KMS-11 (cell line): ENCODE data around the gene NFIC.

Source experiments
- H2AFZ ChIP-seq: fragments of 200-600 bp; sonication (generic); 2 replicates; pipeline ENCODE4 v1.6.1; 2016; ENCODE audit warnings: antibody characterized with exemption, mixed run types, low read depth
- H3K27ac ChIP-seq: fragments of 200-600 bp; sonication (generic); 2 replicates; pipeline ENCODE4 v1.6.1; 2016; ENCODE audit warnings: mild to moderate bottlenecking, mixed run types
- H3K27me3 ChIP-seq: fragments of 200-600 bp; sonication (generic); 2 replicates; pipeline ENCODE4 v1.6.1; 2017; ENCODE audit warnings: mild to moderate bottlenecking, low read depth, mixed run types, moderate library complexity; ENCODE audit not compliant: insufficient read depth
- H3K36me3 ChIP-seq: fragments of 200-600 bp; sonication (generic); 2 replicates; pipeline ENCODE4 v1.6.1; 2017; ENCODE audit warnings: mild to moderate bottlenecking, mixed run types; ENCODE audit not compliant: insufficient read depth
- H3K4me1 ChIP-seq: fragments of 200-600 bp; sonication (generic); 2 replicates; pipeline ENCODE4 v1.6.1; 2016; ENCODE audit warnings: mild to moderate bottlenecking, low read depth, mixed run types; ENCODE audit not compliant: poor library complexity, severe bottlenecking
- H3K4me2 ChIP-seq: fragments of 200-600 bp; sonication (generic); 2 replicates; pipeline ENCODE4 v1.7.0; 2016; ENCODE audit warnings: mild to moderate bottlenecking, mixed run types
- H3K4me3 ChIP-seq: fragments of 200-600 bp; sonication (generic); IDR thresholded peaks from 2 replicates; pipeline ENCODE4 v1.6.1; 2017; ENCODE audit warnings: low read depth, low read length, mixed read lengths; ENCODE audit not compliant: insufficient read depth
- H3K79me2 ChIP-seq: fragments of 200-600 bp; sonication (generic); 2 replicates; pipeline ENCODE4 v1.6.1; 2016; ENCODE audit warnings: low read depth, mixed run types; ENCODE audit not compliant: insufficient read depth
- H3K9ac ChIP-seq: fragments of 200-600 bp; sonication (generic); 2 replicates; pipeline ENCODE4 v1.6.1; 2016; ENCODE audit warnings: mild to moderate bottlenecking, mixed run types
- H4K20me1 ChIP-seq: fragments of 200-600 bp; sonication (generic); 2 replicates; pipeline ENCODE4 v1.6.1; 2016; ENCODE audit warnings: mild to moderate bottlenecking, mixed run types; ENCODE audit not compliant: insufficient read depth
- CTCF ChIP-seq: fragments of 200-600 bp; sonication (generic); conservative IDR thresholded peaks from 2 replicates; pipeline ENCODE4 v1.6.1; 2017; ENCODE audit warnings: low read depth, mild to moderate bottlenecking, antibody characterized with exemption, low read length, moderate library complexity, mixed read lengths

The NFIC gene

DNA sequence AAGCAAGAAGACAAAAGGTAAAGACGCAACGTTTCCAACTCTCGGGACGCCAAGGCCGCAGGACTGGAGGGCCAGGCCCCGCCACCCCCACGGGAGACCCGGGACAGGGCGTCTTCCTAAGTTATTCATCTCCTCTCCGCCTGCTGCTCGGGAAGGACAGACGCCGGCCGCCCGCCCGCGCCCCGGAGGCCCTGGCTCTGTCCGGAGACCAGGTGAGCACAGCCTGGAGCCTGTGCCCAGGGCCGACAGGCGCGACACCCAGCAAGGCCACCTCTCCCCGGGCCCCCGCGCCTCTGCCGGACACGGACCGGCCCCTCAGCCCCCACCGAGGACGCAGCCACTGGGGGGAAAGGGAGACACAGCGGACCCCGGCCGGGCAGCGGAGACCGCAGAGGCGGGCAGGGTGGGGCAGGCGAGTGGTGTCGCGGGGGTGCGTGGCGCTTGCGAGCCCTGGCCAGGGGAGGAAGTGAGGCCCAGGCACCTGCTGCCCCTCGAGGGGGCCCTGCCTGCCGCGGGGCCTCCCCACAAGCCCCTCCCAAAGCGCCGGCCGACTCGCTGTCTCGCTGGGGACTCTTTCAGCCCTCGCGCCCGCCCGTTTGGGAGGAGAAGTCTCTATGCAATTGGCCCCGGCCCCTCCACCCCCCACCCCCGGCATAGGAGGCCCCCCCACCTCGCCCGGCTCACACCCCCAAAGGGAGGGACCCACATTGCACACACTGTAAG is 96.8 kb downstream of the NFIC start:
- TF ChIP-seq CTCF: no peak
- Histone ChIP-seq H3K4me1 (peaks cover 20% of the 10 kb centered on the region), H3K4me3 (no peak overlapping the region), H2AFZ (no peak overlapping the region), H3K36me3 (no peaks in the 10 kb centered on the region), H3K27me3 (no peaks in the 10 kb centered on the region), H4K20me1 (no peaks in the 10 kb centered on the region), H3K27ac (no peak overlapping the region), H3K9ac (no peak overlapping the region), H3K79me2 (no peaks in the 10 kb centered on the region), H3K4me2 (no peak overlapping the region)

DNA sequence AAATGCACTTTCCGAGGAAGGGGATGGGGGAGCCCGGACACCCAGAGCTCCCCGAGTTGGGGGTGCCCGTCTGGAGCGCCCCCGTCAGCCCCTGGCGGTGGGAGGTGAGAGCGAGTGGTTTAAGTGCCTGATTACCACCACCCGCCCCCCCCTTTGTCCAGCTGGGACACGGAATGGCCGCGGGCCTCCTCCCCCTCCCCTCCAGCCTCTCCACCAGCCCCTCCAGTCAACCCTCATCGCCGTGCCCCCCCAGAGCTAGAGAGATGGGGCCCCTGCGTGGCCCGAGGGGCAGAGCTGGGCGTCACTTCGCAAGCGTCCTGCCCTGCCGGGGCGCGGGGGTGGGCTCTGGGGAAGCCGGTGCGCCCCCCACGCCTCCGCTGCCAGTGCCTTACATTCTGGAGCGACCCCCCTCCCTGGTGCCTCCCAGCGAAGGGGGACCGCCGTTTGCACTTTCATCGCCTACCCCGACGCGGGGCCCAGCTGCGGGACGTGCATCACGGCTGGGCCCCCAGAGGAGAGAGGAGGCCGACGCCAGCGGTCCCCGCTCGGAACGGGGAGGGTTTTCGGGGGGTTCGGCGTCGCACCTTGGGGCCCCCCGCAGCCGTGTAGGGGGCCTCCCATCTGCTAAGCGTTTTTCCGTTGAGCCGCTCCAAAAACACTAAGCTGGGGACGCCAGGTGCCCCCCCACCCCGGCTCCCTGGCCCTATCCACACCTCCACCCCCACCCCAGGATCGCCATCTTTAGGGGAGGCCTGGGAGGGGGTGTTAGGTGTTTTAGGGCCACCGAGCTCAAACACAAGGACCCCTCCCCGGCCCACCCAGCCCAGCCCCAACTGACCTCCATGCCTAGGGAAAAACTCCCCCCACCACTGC is 97.6 kb downstream of the NFIC start:
- H3K4me3 ChIP-seq: no peak overlapping the region
- H3K36me3 ChIP-seq: no peaks in the 10 kb centered on the region
- H2AFZ ChIP-seq: no peak overlapping the region
- no peaks in the 10 kb centered on the region for H3K79me2 ChIP-seq
- peaks cover 12% of the 10 kb centered on the region for H3K4me1 ChIP-seq
- no peaks in the 10 kb centered on the region for H3K27me3 ChIP-seq
- no peak overlapping the region for H3K27ac ChIP-seq
- no peaks in the 10 kb centered on the region for H4K20me1 ChIP-seq
- no peak overlapping the region for H3K9ac ChIP-seq
- H3K4me2 ChIP-seq: no peak overlapping the region
- no peak for TF ChIP-seq CTCF

GRCh38 chr19:3464587-3465235 is 98.3 kb downstream of the NFIC start:
- Histone ChIP-seq H3K4me1 (peaks cover 5% of the 10 kb centered on the region), H3K36me3 (no peaks in the 10 kb centered on the region), H3K27ac (no peak overlapping the region), H3K4me2 (no peak overlapping the region), H3K4me3 (no peak overlapping the region), H3K27me3 (no peaks in the 10 kb centered on the region; the same call in 1 of the 2 replicates), H3K9ac (no peak overlapping the region), H2AFZ (no peak overlapping the region), H4K20me1 (no peaks in the 10 kb centered on the region), H3K79me2 (no peaks in the 10 kb centered on the region)
- TF ChIP-seq CTCF: no peak

DNA sequence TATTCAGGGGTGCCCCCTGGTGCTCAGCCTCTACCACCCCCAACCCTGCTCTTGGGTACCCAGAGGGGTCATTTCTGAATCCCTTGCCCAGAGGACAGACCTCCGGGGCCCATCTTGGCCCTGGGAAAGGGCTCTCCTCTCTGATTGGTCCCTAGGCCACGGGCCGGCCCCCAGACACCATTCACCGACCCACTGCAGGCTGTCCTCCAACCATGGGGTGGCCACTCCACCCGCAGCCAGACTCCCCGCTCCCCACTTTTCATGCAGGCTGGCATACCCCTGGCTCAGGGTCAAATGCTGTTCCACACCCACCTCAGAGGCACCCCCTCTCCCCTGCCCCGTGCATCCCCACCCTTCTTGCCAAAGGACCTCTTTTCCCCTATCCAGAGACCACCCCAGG is 99.2 kb downstream of the NFIC start:
- no peak for TF ChIP-seq CTCF
- Histone ChIP-seq H3K27ac (no peak overlapping the region), H3K9ac (no peak overlapping the region), H3K36me3 (no peaks in the 10 kb centered on the region), H2AFZ (no peak overlapping the region), H3K4me1 (no peaks in the 10 kb centered on the region), H3K4me2 (no peak overlapping the region), H3K79me2 (no peaks in the 10 kb centered on the region), H4K20me1 (no peaks in the 10 kb centered on the region), H3K27me3 (no peaks in the 10 kb centered on the region; the same call in 1 of the 2 replicates), H3K4me3 (no peak overlapping the region)
